ENCODE data around the gene INSIG1.

INSIG1 gene

GRCh38 chr7:155291729-155292128, 5.9 kb upstream of the INSIG1 start:
- Histone ChIP-seq H2AFZ (ENCODE audit: low read length) (no peak overlapping the region), H3K36me3 (replicated peaks in 1 of 2; ENCODE audit: control insufficient read depth in 2 of 2, insufficient read depth in 2 of 2, low read length in 2 of 2) (peaks cover 0 to 2% of the 10 kb centered on the region in 2 donors), H3K79me1 (ENCODE audit: low read depth, low read length) (no peaks in the 10 kb centered on the region), H2AK5ac (ENCODE audit: low read depth, low read length) (no peak overlapping the region), H4K8ac (ENCODE audit: low read depth, low read length) (no peak overlapping the region), H2BK120ac (ENCODE audit: low read depth, low read length) (no peak overlapping the region), H3K27me3 (ENCODE audit: control insufficient read depth in 3 of 3, insufficient read depth in 3 of 3, low read depth in 1 of 3, low read length in 3 of 3) (no peaks in the 10 kb centered on the region), H3K4me1 (ENCODE audit: control insufficient read depth in 2 of 2, insufficient read depth in 1 of 2, low read depth in 1 of 2, low read length in 2 of 2) (peaks cover under 1 to 3% of the 10 kb centered on the region in 2 donors), H4K91ac (ENCODE audit: low read depth, low read length, poor library complexity) (no peak overlapping the region), H3K9me3 (replicated peaks in 1 of 2; ENCODE audit: control insufficient read depth in 2 of 2, insufficient read depth in 1 of 2, low read depth in 1 of 2, low read length in 2 of 2) (peaks cover 8 to 15% of the 10 kb centered on the region in 2 donors), H3K18ac (ENCODE audit: low read length) (no peak overlapping the region), H2BK15ac (ENCODE audit: low read length) (no peak overlapping the region), H3K4me2 (ENCODE audit: insufficient read depth, low read length, poor library complexity, severe bottlenecking) (no peak overlapping the region), H3K23ac (ENCODE audit: low read depth, low read length, poor library complexity) (no peak overlapping the region), H3K27ac (replicated peaks; ENCODE audit: low read length) (no peak overlapping the region), H2BK12ac (ENCODE audit: low read length) (no peak overlapping the region), H2BK5ac (ENCODE audit: low read length) (no peak overlapping the region), H3K4me3 (ENCODE audit: low read length in 2 of 2) (no peak overlapping the region), H3K14ac (ENCODE audit: low read length) (no peak overlapping the region), H3K9ac (ENCODE audit: low read depth, low read length, poor library complexity) (no peak overlapping the region), H3K4ac (ENCODE audit: low read length) (no peak overlapping the region)
- no peak for DNase-seq (ENCODE audit: low spot score)
- no CpG with 5 or more reads among the region's 5 CpGs for WGBS, 2 donors (ENCODE audit: extremely low coverage in 2 of 2, insufficient read length in 2 of 2, insufficient replicate concordance in 1 of 2)

- no peak overlapping the region for H3K23ac ChIP-seq (ENCODE audit: low read depth, low read length, poor library complexity)
- no peak overlapping the region for H3K27ac ChIP-seq (replicated peaks; ENCODE audit: low read length)
- no peaks in the 10 kb centered on the region for H3K27me3 ChIP-seq (ENCODE audit: control insufficient read depth in 3 of 3, insufficient read depth in 3 of 3, low read depth in 1 of 3, low read length in 3 of 3)
- WGBS, 2 donors (ENCODE audit: extremely low coverage in 2 of 2, insufficient read length in 2 of 2, insufficient replicate concordance in 1 of 2) = no CpG with 5 or more reads among the region's 7 CpGs
- H3K36me3 ChIP-seq (replicated peaks in 1 of 2; ENCODE audit: control insufficient read depth in 2 of 2, insufficient read depth in 2 of 2, low read length in 2 of 2) = peaks cover 0 to 2% of the 10 kb centered on the region in 2 donors
- peak overlapping the region; percentile 59 for H3K4ac ChIP-seq (ENCODE audit: low read length)
- H2BK15ac ChIP-seq (ENCODE audit: low read length) = peak overlapping the region; percentile 91
- peak overlapping the region; percentile 66 for H2AK5ac ChIP-seq (ENCODE audit: low read depth, low read length)
- H3K4me2 ChIP-seq (ENCODE audit: insufficient read depth, low read length, poor library complexity, severe bottlenecking) = no peak overlapping the region
- no peak overlapping the region for H3K9ac ChIP-seq (ENCODE audit: low read depth, low read length, poor library complexity)
- no peak overlapping the region for H3K4me3 ChIP-seq (ENCODE audit: low read length in 2 of 2)
- H4K8ac ChIP-seq (ENCODE audit: low read depth, low read length) = no peak overlapping the region
- no peak overlapping the region for H2BK120ac ChIP-seq (ENCODE audit: low read depth, low read length)
- H4K91ac ChIP-seq (ENCODE audit: low read depth, low read length, poor library complexity) = no peak overlapping the region
- no peaks in the 10 kb centered on the region for H3K79me1 ChIP-seq (ENCODE audit: low read depth, low read length)
- no peak overlapping the region for H2AFZ ChIP-seq (ENCODE audit: low read length)
- peaks cover 4 to 19% of the 10 kb centered on the region in 2 donors for H3K9me3 ChIP-seq (replicated peaks in 1 of 2; ENCODE audit: control insufficient read depth in 2 of 2, insufficient read depth in 1 of 2, low read depth in 1 of 2, low read length in 2 of 2)
- H2BK5ac ChIP-seq (ENCODE audit: low read length) = no peak overlapping the region
- H3K4me1 ChIP-seq (ENCODE audit: control insufficient read depth in 2 of 2, insufficient read depth in 1 of 2, low read depth in 1 of 2, low read length in 2 of 2) = peaks cover 3 to 7% of the 10 kb centered on the region in 2 donors
- H3K14ac ChIP-seq (ENCODE audit: low read length) = no peak overlapping the region
- peak overlapping the region; percentile 39 for H3K18ac ChIP-seq (ENCODE audit: low read length)
- no peak for DNase-seq (ENCODE audit: low spot score)
- H2BK12ac ChIP-seq (ENCODE audit: low read length) = peak overlapping the region; percentile 88
These were observed 4.9 kb upstream of the INSIG1 start for GRCh38 chr7:155292680-155293226.

- DNase-seq (ENCODE audit: low spot score) = no peak
- no CpG with 5 or more reads among the region's 8 CpGs for WGBS, 2 donors (ENCODE audit: extremely low coverage in 2 of 2, insufficient read length in 2 of 2, insufficient replicate concordance in 1 of 2)
These were observed 3.8 kb upstream of the INSIG1 start for GRCh38 chr7:155293721-155294510.

GRCh38 chr7:155294511-155294778, 3.2 kb upstream of the INSIG1 start:
- Histone ChIP-seq H3K4me1 (ENCODE audit: control insufficient read depth in 2 of 2, insufficient read depth in 1 of 2, low read depth in 1 of 2, low read length in 2 of 2) (peaks cover 3 to 7% of the 10 kb centered on the region in 2 donors), H3K9ac (ENCODE audit: low read depth, low read length, poor library complexity) (no peak overlapping the region), H4K91ac (ENCODE audit: low read depth, low read length, poor library complexity) (no peak overlapping the region), H3K23ac (ENCODE audit: low read depth, low read length, poor library complexity) (no peak overlapping the region), H3K27ac (replicated peaks; ENCODE audit: low read length) (no peak overlapping the region), H3K36me3 (replicated peaks in 1 of 2; ENCODE audit: control insufficient read depth in 2 of 2, insufficient read depth in 2 of 2, low read length in 2 of 2) (peaks cover 4 to 9% of the 10 kb centered on the region in 2 donors), H3K9me3 (replicated peaks in 1 of 2; ENCODE audit: control insufficient read depth in 2 of 2, insufficient read depth in 1 of 2, low read depth in 1 of 2, low read length in 2 of 2) (peaks cover 2 to 19% of the 10 kb centered on the region in 2 donors), H2BK120ac (ENCODE audit: low read depth, low read length) (no peak overlapping the region), H3K4me3 (ENCODE audit: low read length in 2 of 2) (no peak overlapping the region), H3K4me2 (ENCODE audit: insufficient read depth, low read length, poor library complexity, severe bottlenecking) (no peak overlapping the region), H3K79me1 (ENCODE audit: low read depth, low read length) (no peaks in the 10 kb centered on the region), H2AK5ac (ENCODE audit: low read depth, low read length) (no peak overlapping the region), H3K18ac (ENCODE audit: low read length) (no peak overlapping the region), H3K14ac (ENCODE audit: low read length) (no peak overlapping the region), H2BK12ac (ENCODE audit: low read length) (no peak overlapping the region), H2BK15ac (ENCODE audit: low read length) (no peak overlapping the region), H3K27me3 (ENCODE audit: control insufficient read depth in 3 of 3, insufficient read depth in 3 of 3, low read depth in 1 of 3, low read length in 3 of 3) (no peaks in the 10 kb centered on the region), H2AFZ (ENCODE audit: low read length) (no peak overlapping the region), H4K8ac (ENCODE audit: low read depth, low read length) (no peak overlapping the region), H3K4ac (ENCODE audit: low read length) (no peak overlapping the region), H2BK5ac (ENCODE audit: low read length) (no peak overlapping the region)
- WGBS, 2 donors (ENCODE audit: extremely low coverage in 2 of 2, insufficient read length in 2 of 2, insufficient replicate concordance in 1 of 2) = no CpG with 5 or more reads among the region's 6 CpGs
- DNase-seq (ENCODE audit: low spot score) = no peak

More at GRCh38 chr7:155293721-155294510, 3.8 kb upstream of the INSIG1 start:
- H3K18ac ChIP-seq (ENCODE audit: low read length) = no peak overlapping the region
- H3K23ac ChIP-seq (ENCODE audit: low read depth, low read length, poor library complexity) = no peak overlapping the region
- H2BK5ac ChIP-seq (ENCODE audit: low read length) = no peak overlapping the region
- H3K9me3 ChIP-seq (replicated peaks in 1 of 2; ENCODE audit: control insufficient read depth in 2 of 2, insufficient read depth in 1 of 2, low read depth in 1 of 2, low read length in 2 of 2) = peaks cover 2 to 19% of the 10 kb centered on the region in 2 donors
- H2BK15ac ChIP-seq (ENCODE audit: low read length) = peak overlapping the region; percentile 91
- peak overlapping the region; percentile 39 for H2AK5ac ChIP-seq (ENCODE audit: low read depth, low read length)
- H2BK120ac ChIP-seq (ENCODE audit: low read depth, low read length) = no peak overlapping the region
- H3K4me1 ChIP-seq (ENCODE audit: control insufficient read depth in 2 of 2, insufficient read depth in 1 of 2, low read depth in 1 of 2, low read length in 2 of 2) = peaks cover 3 to 7% of the 10 kb centered on the region in 2 donors
- H3K14ac ChIP-seq (ENCODE audit: low read length) = no peak overlapping the region
- peak overlapping the region; percentile 98 for H2BK12ac ChIP-seq (ENCODE audit: low read length)
- H2AFZ ChIP-seq (ENCODE audit: low read length) = no peak overlapping the region
- H4K91ac ChIP-seq (ENCODE audit: low read depth, low read length, poor library complexity) = peak overlapping the region; percentile 90
- H4K8ac ChIP-seq (ENCODE audit: low read depth, low read length) = no peak overlapping the region
- H3K79me1 ChIP-seq (ENCODE audit: low read depth, low read length) = no peaks in the 10 kb centered on the region
- H3K36me3 ChIP-seq (replicated peaks in 1 of 2; ENCODE audit: control insufficient read depth in 2 of 2, insufficient read depth in 2 of 2, low read length in 2 of 2) = peaks cover 2 to 4% of the 10 kb centered on the region in 2 donors
- no peak overlapping the region for H3K9ac ChIP-seq (ENCODE audit: low read depth, low read length, poor library complexity)
- H3K27me3 ChIP-seq (ENCODE audit: control insufficient read depth in 3 of 3, insufficient read depth in 3 of 3, low read depth in 1 of 3, low read length in 3 of 3) = no peaks in the 10 kb centered on the region
- H3K27ac ChIP-seq (replicated peaks; ENCODE audit: low read length) = no peak overlapping the region
- no peak overlapping the region for H3K4me3 ChIP-seq (ENCODE audit: low read length in 2 of 2)
- H3K4me2 ChIP-seq (ENCODE audit: insufficient read depth, low read length, poor library complexity, severe bottlenecking) = no peak overlapping the region
- peak overlapping the region; percentile 6 for H3K4ac ChIP-seq (ENCODE audit: low read length)

All from neuronal stem cell (in vitro differentiated cells).